Mammary epithelial cell (primary cell): ENCODE measurements around the gene SIMC1.

Source experiments
- EZH2 ChIP-seq: IDR thresholded peaks from 2 replicates; pipeline ENCODE4 v1.6.1; 2012; ENCODE audit warnings: low read length, inconsistent platforms, borderline replicate concordance
- TF ChIP-seq, protein P1 (sequence below), 2 donors: IDR thresholded peaks in 1 of 2; conservative IDR thresholded peaks in 1 of 2; 2 replicates each; pipeline ENCODE4 v1.5.1; 2011 to 2012; ENCODE audit warnings: inconsistent platforms in 2 of 2, low read length in 2 of 2, mild to moderate bottlenecking in 2 of 2, control low read depth in 1 of 2, low read depth in 1 of 2; ENCODE audit not compliant: insufficient read depth in 1 of 2; ENCODE audit errors: extremely low read depth in 1 of 2

DNA sequence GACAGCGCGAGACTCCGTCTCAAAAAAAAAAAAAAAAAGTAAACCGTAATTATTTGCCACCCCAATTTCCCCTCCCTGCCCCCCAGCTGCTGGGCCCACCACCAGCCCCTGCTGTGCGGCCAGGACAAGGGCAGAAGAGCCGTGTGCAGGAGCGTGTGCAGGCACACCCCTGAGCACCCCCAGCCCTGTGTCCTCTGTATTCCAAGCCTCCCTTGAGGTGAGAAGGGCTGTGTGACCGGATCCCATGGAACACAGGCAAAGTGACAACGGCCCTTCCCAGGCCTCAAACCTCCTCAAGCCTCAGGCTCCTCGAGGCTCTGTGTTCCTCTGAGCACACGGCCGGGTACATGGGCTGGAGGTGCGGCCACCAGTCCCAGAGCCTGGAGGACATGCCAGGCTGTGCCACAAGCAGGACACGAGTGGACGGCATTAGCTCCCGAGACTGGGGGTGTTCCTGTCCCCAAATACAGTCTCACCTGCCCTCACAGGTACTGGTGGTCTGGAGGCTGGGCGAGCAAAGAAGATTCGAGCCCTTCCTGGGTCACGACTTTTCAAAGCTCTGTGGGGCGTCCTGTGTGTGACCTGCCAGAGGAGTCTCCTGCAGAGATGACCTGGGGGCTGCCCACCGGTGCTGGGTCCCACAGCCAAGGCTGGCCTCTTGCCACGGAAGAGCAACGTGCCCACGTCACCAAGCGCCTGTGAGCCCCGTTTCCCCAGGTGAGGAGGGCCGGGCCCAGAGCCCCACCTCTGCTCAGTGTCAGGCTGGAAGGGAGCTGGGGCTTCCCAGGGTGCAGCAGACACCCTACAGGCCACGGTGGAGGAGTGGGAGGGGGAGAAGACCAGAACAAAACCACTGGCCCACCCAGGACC, 47.1 kb upstream of the SIMC1 start:
- TF ChIP-seq, protein P1, sequence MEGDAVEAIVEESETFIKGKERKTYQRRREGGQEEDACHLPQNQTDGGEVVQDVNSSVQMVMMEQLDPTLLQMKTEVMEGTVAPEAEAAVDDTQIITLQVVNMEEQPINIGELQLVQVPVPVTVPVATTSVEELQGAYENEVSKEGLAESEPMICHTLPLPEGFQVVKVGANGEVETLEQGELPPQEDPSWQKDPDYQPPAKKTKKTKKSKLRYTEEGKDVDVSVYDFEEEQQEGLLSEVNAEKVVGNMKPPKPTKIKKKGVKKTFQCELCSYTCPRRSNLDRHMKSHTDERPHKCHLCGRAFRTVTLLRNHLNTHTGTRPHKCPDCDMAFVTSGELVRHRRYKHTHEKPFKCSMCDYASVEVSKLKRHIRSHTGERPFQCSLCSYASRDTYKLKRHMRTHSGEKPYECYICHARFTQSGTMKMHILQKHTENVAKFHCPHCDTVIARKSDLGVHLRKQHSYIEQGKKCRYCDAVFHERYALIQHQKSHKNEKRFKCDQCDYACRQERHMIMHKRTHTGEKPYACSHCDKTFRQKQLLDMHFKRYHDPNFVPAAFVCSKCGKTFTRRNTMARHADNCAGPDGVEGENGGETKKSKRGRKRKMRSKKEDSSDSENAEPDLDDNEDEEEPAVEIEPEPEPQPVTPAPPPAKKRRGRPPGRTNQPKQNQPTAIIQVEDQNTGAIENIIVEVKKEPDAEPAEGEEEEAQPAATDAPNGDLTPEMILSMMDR (conservative IDR thresholded peaks at IDR 0.05 in 1 of 2, IDR thresholded peaks at IDR 0.05 in 1 of 2; ENCODE audit: extremely low read depth in 1 of 2, insufficient read depth in 1 of 2, low read depth in 1 of 2, low read length in 2 of 2) = no peak
- TF ChIP-seq EZH2 = no peak
